HS-27A (cell line): ENCODE measurements around the gene CCL13.
"Not testable (repeated sequence)": the region's sequence is repeated elsewhere in the genome, so short reads cannot be mapped to it uniquely, and the experiment has no call there.

Experiments
- DNase-seq: peaks from one replicate; pipeline ENCODE4 v3.0.0-alpha.2; 2012; ENCODE audit warnings: low read depth, missing footprints

CCL13 gene

DNA sequence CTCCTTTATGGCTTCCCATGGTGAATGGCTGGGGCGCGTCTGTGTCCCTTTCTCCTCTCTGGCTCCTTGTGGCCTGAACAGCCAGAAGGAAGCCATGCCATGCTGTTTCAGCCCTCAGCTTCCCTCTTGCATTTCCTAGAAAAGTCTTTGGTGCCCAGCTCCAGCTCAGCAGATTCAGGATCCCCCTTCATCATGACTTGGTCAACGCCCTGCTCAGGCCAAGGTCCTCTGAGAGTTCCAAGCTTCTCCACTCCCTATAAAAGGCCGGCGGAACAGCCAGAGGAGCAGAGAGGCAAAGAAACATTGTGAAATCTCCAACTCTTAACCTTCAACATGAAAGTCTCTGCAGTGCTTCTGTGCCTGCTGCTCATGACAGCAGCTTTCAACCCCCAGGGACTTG, at the start of gene CCL13:
CCL13 (plus strand) TSS at position 287 of the 400 bp plus-strand sequence; CDS start at position 334, 47 bp downstream.
- no peak for DNase-seq

DNA sequence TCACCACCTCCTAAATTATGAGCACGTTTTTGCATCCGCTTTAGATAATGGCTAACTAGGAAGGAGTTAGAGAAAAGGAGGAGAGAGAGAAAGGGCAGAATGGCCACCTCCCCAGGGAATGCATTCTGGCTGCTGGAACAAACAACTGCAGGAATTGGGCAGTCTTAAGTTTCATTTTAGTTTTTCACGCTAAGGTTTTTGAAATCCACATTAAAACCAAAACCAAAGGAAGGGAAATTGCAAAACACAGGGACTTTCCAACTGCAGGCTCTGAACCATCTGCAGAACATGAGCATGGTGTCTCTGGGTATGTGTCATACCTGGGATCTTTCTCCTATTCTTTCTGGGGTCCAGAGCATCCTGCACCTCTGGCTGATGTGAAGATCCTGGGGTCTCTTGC, 49.2 kb upstream of the CCL13 start:
- DNase-seq, result no peak

- DNase-seq, result no peak
Measured at GRCh38 chr17:34308371-34308770, 47.9 kb upstream of the CCL13 start.

DNA sequence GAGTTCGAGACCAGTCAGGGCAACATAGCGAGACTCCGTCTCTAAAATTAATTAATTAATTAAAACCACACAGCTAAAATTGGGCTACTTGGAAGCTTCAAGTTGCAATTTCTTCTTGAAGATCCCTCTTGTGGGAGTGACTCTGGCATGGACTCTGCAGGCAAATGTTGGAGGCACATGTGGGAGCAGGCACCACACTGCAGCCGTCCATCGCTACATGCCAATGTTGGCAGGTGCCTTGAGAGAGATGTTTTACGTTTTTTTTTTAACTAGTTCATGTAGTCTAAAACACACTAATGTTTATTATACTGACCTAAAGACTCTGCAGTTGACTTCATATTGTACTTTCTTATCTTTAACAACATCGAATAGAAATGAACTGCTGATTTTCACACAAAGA, 45.0 kb upstream of the CCL13 start:
- DNase-seq, result no peak

DNA sequence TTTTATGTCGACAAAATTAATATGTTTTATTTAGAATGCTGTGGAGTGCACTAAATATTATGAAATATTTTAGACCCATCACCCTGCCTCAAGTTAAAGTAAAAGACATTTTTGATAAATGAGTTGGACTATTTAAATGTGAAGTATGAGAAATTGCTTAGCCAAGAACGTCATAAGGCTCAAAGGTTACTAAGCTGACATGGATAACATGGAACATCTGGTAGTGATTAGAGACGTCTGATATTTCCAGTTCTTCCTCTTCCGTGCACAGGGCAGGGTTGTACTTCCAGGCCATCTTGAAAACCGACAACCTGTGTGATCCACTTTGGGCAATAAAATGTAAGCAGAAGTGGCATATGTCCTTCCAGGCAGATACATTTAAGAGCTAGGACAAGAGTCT, 44.2 kb upstream of the CCL13 start:
- DNase-seq, result no peak

GRCh38 chr17:34313164-34313563, 43.1 kb upstream of the CCL13 start:
- no peak for DNase-seq

DNA sequence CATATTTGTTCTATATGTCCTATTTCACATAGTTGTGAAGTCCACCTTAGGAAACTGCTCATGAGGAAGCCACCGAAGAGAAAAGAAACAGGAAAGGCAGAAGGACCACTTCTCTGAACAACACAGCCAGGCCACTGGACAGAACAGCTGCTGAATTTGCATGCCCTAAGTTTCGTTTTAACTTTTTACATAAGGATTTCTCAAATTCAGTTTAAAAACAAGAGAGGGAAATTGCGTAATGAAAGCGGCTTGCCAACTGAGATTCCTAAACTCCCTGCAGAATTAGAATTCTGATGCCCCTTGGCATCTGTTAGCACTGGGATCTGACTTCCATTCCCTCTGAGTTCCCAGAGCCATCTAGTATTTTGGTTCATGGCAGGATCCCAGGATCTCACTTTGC, 42.0 kb upstream of the CCL13 start:
- no peak for DNase-seq

GRCh38 chr17:34318474-34318873, 37.8 kb upstream of the CCL13 start:
- no peak for DNase-seq

GRCh38 chr17:34319039-34319483, 37.2 kb upstream of the CCL13 start, which contains the start of gene CCL8:
CCL8 (plus strand) TSS chr17:34319435; CDS start chr17:34319502, 67 bp downstream.
- no peak for DNase-seq

- no peak for DNase-seq
Measured at GRCh38 chr17:34321964-34322363, 34.3 kb upstream of the CCL13 start.

DNA sequence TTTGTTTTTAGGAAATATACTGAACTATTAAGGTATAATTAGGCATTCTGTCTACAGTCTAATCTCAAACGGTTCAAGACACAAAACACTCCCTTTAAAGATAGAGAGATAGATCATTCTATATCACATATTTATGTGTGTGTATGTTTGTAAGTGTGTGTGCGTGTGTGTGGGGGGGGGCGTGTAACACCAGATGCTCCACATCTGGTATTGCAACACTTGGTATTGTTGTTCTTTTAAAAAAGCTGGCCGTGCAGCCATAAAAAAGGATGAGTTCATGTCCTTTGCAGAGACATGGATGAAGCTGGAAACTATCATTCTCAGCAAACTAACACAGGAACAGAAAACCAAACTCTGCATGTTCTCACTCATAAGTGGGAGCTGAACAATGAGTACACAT, 28.7 kb upstream of the CCL13 start:
- DNase-seq, result not testable (repeated sequence)

DNA sequence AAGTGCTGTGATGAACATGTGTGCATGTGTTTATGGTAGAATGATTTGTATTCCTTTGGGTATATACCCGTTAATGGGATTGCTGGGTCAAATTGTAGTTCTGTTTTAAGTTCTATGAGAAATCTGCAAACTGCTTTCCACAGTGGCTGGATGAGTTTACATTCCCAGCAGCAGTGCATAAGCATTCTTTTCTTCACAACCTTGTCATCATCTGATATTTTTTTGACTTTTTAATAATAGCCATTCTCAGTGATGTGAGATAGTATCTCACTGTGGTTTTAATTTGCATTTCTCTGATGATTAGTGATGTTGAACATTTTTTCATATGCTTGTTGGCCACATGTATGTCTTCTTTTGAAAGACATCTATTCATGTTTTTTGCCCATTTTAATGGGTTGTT, 18.6 kb upstream of the CCL13 start:
- DNase-seq, result no peak

DNA sequence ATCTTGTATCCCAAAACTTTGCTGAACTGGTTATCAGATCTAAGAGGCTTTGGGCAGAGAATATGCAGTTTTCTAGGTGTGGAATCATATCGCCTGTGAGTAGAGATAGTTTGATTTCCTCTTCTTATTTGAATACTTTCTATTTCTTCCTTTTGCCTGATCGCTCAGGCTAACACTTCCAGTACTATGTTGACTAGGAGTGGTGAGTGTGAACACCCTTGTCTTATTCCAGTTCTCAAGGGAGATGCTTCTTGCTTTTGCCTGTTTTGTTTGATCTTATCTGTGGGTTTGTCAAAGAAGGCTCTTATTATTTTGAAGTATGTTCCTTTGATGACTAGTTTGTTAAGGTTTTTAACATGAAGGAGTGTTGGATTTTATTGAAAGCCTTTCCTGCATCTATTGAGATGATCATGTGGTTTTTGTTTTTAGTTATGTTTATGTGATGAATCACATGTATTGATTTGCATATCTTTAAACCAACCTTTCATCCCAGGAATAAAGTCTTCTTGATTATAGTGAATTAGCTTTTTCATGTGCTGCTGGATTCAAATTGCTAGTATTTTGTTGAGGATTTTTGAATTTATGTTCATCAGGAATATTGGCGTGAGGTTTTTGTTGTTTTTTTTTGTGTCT, 17.0 kb upstream of the CCL13 start:
- no peak for DNase-seq

DNA sequence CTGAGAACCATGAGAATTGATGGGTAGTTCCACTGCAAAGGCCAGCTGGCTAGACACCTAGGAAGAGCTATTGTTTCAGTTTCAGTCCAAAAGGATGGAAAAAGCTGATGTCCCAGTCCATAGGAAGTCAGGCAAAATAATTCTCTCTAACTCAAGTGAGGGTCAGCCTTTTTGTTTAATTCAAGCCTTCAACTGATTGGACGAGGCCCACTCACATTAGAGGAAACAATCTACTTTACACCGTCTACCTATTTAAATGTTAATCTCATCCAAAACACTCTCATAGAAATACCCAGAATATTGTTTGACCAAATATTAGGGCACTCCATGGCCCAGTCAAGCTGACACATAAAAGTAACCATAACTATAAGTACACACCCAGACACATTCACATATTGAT, 14.4 kb upstream of the CCL13 start:
- DNase-seq, result no peak

DNA sequence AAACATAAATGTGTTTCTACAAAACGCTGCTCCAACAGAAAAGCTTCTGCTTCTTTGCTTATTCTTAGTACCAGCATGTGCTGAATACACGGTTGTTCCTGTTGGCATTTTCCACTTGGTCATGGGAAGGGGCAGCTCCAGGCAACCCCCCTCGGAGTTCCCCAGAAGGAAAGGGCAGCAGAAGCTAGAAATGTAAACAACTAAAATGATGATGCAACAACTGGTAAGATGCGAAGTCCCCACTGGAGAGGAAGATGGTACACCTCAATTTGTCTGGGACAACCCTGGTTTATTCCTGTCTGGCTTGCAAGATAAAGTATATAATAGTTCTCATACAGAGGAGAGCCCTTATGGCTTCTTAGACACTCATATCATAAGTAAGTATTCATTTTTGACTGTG, 9.2 kb upstream of the CCL13 start:
- no peak for DNase-seq

DNA sequence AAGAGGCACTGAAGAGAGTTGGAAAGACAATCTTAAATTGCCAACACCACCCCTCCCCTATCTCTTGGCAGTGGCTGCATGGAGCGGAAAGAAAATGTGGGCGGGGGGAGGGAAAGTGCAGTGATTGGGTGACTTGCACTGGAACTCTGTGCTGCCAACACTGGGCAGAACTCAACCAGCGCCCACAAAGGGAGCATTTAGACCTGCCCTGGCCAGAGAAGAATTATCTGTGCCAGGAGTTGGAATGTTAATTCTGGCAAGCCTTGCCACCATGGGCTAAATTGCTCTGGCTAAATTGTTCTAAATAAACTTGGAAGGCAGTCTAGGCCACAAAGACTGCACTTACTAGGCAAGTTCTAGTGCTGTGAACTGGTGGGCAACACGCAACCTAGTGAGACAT, 6.5 kb upstream of the CCL13 start:
- DNase-seq, result no peak

GRCh38 chr17:34351096-34351495, 5.2 kb upstream of the CCL13 start:
- DNase-seq, result no peak

- no peak for DNase-seq
Measured at GRCh38 chr17:34352191-34352590, 4.1 kb upstream of the CCL13 start.

- no peak for DNase-seq
Measured at GRCh38 chr17:34354637-34355036, 1.6 kb upstream of the CCL13 start.

DNA sequence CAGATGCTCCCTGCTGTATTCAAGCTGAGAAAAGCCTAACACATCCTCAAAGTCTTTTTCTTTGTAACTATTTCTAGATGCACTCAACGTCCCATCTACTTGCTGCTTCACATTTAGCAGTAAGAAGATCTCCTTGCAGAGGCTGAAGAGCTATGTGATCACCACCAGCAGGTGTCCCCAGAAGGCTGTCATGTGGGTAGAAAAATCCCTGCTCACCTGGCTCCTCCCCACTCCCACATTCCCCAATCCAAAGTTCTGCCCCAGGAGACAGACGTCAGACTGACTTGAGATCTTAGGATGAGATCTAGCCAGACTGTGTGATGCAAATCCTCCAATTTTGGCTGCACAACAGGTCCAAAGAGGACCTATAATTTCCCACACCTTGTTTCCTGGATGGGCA, 1.1 kb downstream of the CCL13 start:
- DNase-seq, result no peak

- DNase-seq, result no peak
Measured at GRCh38 chr17:34358631-34359030, 2.4 kb downstream of the CCL13 start.

- DNase-seq, result no peak
Measured at GRCh38 chr17:34360601-34361270, 4.5 kb downstream of the CCL13 start.

DNA sequence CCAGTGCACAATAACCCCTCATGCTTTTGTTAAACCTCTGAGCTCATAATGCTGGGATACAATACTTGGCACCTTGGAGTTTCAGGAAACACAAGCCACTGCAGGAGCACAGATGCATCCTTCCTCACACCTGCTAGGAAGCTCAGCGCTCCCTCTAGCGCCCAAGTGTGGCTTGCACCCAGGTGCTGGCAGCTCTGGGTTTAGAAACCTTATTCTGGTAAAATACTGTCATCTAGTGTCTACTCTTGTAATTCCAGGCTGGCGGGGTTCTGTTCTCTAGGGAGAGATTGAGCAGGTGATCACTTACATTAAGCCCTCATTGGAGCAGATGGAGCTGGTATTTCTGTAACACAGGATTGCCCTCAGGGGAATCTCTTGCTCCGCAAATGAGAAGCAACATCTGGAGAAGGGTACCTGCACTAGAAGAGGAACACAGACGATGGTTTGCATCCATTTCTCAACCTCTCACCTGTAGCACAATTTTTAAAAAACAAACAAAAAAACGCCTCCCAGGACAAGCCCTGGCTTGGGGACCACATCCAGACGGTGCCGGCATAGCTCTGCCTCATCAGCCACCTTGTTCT, 5.3 kb downstream of the CCL13 start:
- peak; percentile 12 for DNase-seq
